ENCODE results near the gene RALGDS.

DNA sequence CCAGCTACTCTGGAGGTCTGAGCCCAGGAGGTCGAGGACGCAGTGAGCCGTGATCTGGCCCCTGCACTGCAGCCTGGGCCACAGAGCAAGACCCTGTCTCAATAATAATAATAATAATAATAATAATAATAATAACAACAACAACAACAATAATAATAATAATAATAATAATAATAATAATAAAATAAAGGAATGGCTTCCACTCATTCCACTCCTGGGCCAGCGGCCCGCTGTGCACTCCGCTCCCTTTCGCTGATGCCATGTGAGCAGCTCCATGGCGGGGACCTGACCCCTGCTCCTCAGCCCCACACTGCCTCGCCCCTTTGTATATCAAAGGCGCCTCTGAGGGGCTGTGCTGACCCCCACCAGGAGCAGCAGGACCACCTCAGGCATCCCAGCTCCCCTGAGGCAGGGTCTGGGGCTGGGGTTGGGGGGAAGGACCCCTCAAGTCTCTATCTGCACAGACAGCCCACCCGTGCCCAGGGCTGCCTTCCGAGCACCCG lies 22.6 kb upstream of the RALGDS start:
- TF ChIP-seq CTCF (IDR thresholded peaks at IDR 0.05) (no peak), EZH2 (IDR thresholded peaks at IDR 0.05; ENCODE audit: borderline replicate concordance, insufficient read depth, low read depth, low read length, poor library complexity, severe bottlenecking) (no peak)
